Measurements from ENCODE around the gene FICD.
"Not testable (repeated sequence)": the region's sequence is repeated elsewhere in the genome, so short reads cannot be mapped to it uniquely, and the experiment has no call there.

DNA sequence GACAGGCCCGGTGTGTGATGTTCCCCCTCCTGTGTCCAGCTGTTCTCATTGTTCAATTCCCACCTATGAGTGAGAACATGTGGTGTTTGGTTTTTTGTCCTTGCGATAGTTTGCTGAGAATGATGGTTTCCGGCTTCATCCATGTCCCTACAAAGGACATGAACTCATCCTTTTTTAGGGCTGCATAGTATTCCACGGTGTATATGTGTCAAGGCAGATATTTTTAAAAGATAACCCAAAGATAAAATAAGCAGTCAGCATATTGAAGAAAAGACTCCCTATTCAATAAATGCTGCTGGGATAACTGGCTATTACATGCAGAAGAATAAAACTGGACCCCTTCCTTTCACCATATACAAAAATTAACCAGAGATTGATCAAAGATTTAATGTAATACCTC lies 28.0 kb upstream of the FICD start:
- TF ChIP-seq, protein P1, sequence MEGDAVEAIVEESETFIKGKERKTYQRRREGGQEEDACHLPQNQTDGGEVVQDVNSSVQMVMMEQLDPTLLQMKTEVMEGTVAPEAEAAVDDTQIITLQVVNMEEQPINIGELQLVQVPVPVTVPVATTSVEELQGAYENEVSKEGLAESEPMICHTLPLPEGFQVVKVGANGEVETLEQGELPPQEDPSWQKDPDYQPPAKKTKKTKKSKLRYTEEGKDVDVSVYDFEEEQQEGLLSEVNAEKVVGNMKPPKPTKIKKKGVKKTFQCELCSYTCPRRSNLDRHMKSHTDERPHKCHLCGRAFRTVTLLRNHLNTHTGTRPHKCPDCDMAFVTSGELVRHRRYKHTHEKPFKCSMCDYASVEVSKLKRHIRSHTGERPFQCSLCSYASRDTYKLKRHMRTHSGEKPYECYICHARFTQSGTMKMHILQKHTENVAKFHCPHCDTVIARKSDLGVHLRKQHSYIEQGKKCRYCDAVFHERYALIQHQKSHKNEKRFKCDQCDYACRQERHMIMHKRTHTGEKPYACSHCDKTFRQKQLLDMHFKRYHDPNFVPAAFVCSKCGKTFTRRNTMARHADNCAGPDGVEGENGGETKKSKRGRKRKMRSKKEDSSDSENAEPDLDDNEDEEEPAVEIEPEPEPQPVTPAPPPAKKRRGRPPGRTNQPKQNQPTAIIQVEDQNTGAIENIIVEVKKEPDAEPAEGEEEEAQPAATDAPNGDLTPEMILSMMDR (IDR thresholded peaks at IDR 0.05) = not testable (repeated sequence)
- not testable (repeated sequence) for TF ChIP-seq POLR2A (IDR thresholded peaks at IDR 0.05)

Data from testis (tissue), 2 donors.